Psoas muscle (tissue), 8 donors: ENCODE measurements around the gene CUL9. TPM values are rescaled to one million over a fixed set of nuclear protein-coding genes. Genes with fewer than 3 reads are reported as not detected.

ENCODE experiments used
- ATAC-seq, 4 donors: fragments of 200-7000 bp; cut with Tn5 transposase; one replicate each; pipeline ENCODE4 v1.9.1; 2020; ENCODE audit warnings: moderate library complexity in 3 of 4, mild to moderate bottlenecking in 2 of 4
- DNase-seq, 2 donors: peaks; one replicate each; pipeline ENCODE4 v3.0.0-alpha.2; 2020
- H3K27ac ChIP-seq: fragments of 200-600 bp; one replicate; pipeline ENCODE4 v1.8.0; 2022
- H3K27me3 ChIP-seq, 3 donors: fragments of 200-600 bp in 1 of 3; one replicate each; pipeline versions ENCODE4 v1.6.1 to v1.8.0; 2013 to 2022; ENCODE audit warnings: low read length in 2 of 3, mild to moderate bottlenecking in 2 of 3, moderate library complexity in 1 of 3; ENCODE audit not compliant: insufficient read depth in 3 of 3
- H3K36me3 ChIP-seq, 2 donors: fragments of 200-600 bp in 1 of 2; one replicate each; pipeline versions ENCODE4 v1.6.1 to v1.8.0; 2013 to 2022; ENCODE audit warnings: low read depth in 1 of 2, mild to moderate bottlenecking in 1 of 2, moderate library complexity in 1 of 2; ENCODE audit not compliant: insufficient read depth in 1 of 2
- H3K4me1 ChIP-seq: fragments of 200-600 bp; one replicate; pipeline ENCODE4 v1.8.0; 2022
- H3K4me3 ChIP-seq: fragments of 200-600 bp; one replicate; pipeline ENCODE4 v1.8.0; 2022; ENCODE audit warnings: mild to moderate bottlenecking
- H3K9me3 ChIP-seq: fragments of 200-600 bp; one replicate; pipeline ENCODE4 v1.8.0; 2022
- CTCF ChIP-seq: fragments of 200-600 bp; IDR thresholded peaks from one replicate; pipeline ENCODE4 v1.8.0; 2022; ENCODE audit warnings: antibody characterized with exemption
- WGBS, 3 donors: extraction: QIAGEN DNeasy Blood & Tissue Kit; methylation state at CpG; one replicate each; pipeline versions ENCODE4 v1.1.6 to v1.1.7; 2013; 5-methylcytosine and 5-hydroxymethylcytosine counted together
- intact Hi-C, 2 donors: fragments of 100-400 bp; cut with DNase I; formaldehyde crosslinking; loops; one replicate each; pipeline versions ENCODE4 v1.11.0 to v1.14.2; 2022
- polyA plus RNA-seq, 3 donors: library from polyadenylated mRNA; stranded (reverse); fragments of 200-250 nt; gene quantifications; one replicate each; pipeline ENCODE4 v1.2.3, GENCODE V29; 2013
- total RNA-seq, 4 donors: library from RNA; stranded (reverse); fragmentation: NEBNext Ultra II Directional in 2 of 4; extraction: Animal tissue kit (Norgen Biotek cat#: 25700) in 2 of 4; gene quantifications; one replicate each; pipeline versions ENCODE4 v1.2.1 to v1.2.4, GENCODE V29; 2021 to 2023
- donor health status: healthy with polysubstance abuse.
- donor health status: DM: no; HTN: no; CAD: no; lungs with moderate emphysema.
- donor health status: Bipolar disorder and iron deficiency.
- donor health status: healthy.
- donor health status: DM: yes; HTN: yes; CAD: no.
- donor health status: DM: no; HTN: no; CAD: no.
- donor health status: DM: no; HTN: no; CAD: no.
- donor health status: DM: yes; HTN: yes; CAD: no.

The CUL9 gene
- total and polyA plus RNA-seq, 7 donors: 6.3 to 10.9 (median 10.7) TPM

GRCh38 chr6:43143235-43144128 is 38.5 kb upstream of the CUL9 start:
- Histone ChIP-seq H3K27me3 (no peaks in the 10 kb centered on the region), H3K4me1 (peaks cover 21% of the 10 kb centered on the region), H3K27ac (peak overlapping the region; percentile 13), H3K9me3 (no peaks in the 10 kb centered on the region), H3K4me3 (peak overlapping the region; percentile 10), H3K36me3 (no peaks in the 10 kb centered on the region)
- ATAC-seq (peak; percentile 92 to 96 (median 94)), DNase-seq (peak; percentile 86 to 93)
- WGBS, 3 donors: 8 to 11% (median 11%) methylated on average over 23 to 25 of the region's 25 CpGs
- peak; percentile 95 for TF ChIP-seq CTCF
- intact Hi-C loops: loop anchor here (1.0 to 5.0 kb wide), 4 partner anchors 71 to 241 kb away; no protein-coding TSS in a partner anchor

GRCh38 chr6:43144879-43145278 is 37.1 kb upstream of the CUL9 start:
- Histone ChIP-seq H3K4me3 (no peak overlapping the region), H3K9me3 (no peaks in the 10 kb centered on the region), H3K4me1 (peaks cover 21% of the 10 kb centered on the region), H3K27ac (no peak overlapping the region), H3K27me3 (no peaks in the 10 kb centered on the region), H3K36me3 (no peaks in the 10 kb centered on the region)
- no peak for ATAC-seq
- DNase-seq: no peak
- intact Hi-C loops: loop anchor here (5.0 kb wide), 2 partner anchors 73 to 243 kb away; no protein-coding TSS in a partner anchor
- no peak for TF ChIP-seq CTCF
- 82 to 85% (median 84%) methylated on average over 6 of the region's 6 CpGs for WGBS, 3 donors

GRCh38 chr6:43146261-43146660 is 35.7 kb upstream of the CUL9 start:
- DNase-seq (no peak), ATAC-seq (no peak)
- 59 to 86% (median 69%) methylated on average over 3 of the region's 3 CpGs for WGBS, 3 donors
- peaks cover 21% of the 10 kb centered on the region for H3K4me1 ChIP-seq
- H3K27me3 ChIP-seq: no peaks in the 10 kb centered on the region
- H3K36me3 ChIP-seq: no peaks in the 10 kb centered on the region
- H3K9me3 ChIP-seq: no peaks in the 10 kb centered on the region
- no peak for TF ChIP-seq CTCF
- intact Hi-C loops: no loop called here
- H3K4me3 ChIP-seq: no peak overlapping the region
- peak overlapping the region; percentile 84 for H3K27ac ChIP-seq

GRCh38 chr6:43146709-43147688 is 35.0 kb upstream of the CUL9 start:
- no peak for TF ChIP-seq CTCF
- H3K27ac ChIP-seq: peak overlapping the region; percentile 84
- H3K36me3 ChIP-seq: no peaks in the 10 kb centered on the region
- ATAC-seq (peak; percentile 44 to 90 (median 77)), DNase-seq (no peak)
- H3K27me3 ChIP-seq: no peaks in the 10 kb centered on the region
- intact Hi-C loops: no loop called here
- peak overlapping the region; percentile 50 for H3K4me3 ChIP-seq
- H3K4me1 ChIP-seq: peaks cover 21% of the 10 kb centered on the region
- no peaks in the 10 kb centered on the region for H3K9me3 ChIP-seq
- WGBS, 3 donors: 70 to 82% (median 80%) methylated on average over 8 of the region's 8 CpGs
